DMS153 treated with DMSO at 0.1 percent for 48 hours (cell line): ENCODE data around the gene RAB7B.

Experiments
- DNase-seq: peaks from one replicate; lab custom pipeline; 2025; ENCODE audit not compliant: unreplicated experiment; lab: John Stamatoyannopoulos, UW

RAB7B gene

DNA sequence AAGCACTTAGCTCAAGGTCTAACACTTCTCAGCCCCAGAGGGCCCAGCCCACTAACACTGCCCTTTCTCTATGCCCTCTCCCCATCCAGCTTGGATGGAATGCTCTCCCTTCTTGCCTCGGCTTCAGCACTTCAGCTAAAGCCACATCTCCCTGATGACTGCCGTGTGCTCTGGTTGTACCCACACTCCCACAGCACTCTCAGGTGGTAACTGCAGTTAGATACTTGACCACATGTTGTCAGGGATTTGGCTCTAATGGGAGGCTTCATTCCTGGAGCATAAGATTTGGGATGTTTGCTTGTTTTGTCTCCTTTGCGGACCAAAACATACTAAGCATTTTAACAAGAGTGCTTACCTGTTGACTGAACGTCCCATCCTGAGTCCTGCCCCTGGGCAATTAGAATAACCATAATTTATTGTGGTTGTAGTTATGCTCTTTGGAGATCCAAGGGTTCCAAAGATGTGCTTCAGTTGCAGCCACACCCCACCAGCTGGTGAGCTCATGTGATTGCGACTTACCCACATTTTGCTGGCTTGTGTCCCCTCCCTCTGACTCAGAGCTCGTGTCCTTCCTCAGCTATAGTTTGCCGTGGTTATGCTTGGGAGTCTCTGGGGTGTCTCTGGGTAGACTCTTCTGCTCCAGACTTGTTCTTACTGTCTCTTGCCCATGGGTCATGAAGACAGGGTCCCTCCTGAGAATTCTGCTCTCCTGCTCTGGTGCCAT, 52.2 kb downstream of the RAB7B start:
- no peak for DNase-seq

DNA sequence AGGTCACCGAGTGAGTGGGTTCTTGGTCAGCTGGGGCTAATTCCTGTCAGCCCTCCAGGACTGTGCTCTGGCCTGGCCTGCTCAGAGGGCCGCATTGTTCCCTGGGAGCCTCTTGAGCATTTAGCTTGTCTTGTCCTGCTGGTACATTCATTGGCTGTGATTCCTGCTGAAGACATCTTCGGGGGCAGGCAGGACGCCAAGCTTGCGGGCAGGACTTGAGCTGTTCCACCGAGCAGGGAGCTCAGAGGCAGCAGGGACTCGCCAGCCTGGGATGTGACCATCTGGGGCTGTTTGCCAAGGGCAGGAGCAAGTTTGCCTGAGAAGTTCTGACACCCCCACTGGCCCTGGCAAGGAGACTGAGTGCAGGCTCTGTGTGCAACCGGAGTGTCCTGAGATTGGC, 52.9 kb downstream of the RAB7B start:
- DNase-seq: no peak

DNA sequence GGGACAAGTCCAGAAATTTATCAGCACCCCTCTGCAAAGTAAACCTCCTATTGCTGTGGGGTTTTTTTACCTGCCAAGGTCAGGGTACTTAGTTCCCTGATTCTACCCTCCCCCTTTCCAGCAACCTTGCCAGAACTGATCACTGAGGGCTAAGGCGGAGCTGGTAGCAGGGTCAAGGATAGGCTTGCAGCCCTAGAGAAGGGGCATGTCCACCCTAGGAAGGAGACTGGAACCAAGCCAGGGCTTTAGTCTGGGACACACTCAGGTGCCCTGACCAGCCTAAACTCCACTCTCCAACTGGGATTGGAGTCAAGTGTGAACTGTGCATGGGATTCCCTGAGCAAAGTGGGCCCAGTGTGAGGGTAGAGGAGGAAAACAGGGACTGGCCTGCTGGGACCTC, 53.4 kb downstream of the RAB7B start:
- DNase-seq: no peak

DNA sequence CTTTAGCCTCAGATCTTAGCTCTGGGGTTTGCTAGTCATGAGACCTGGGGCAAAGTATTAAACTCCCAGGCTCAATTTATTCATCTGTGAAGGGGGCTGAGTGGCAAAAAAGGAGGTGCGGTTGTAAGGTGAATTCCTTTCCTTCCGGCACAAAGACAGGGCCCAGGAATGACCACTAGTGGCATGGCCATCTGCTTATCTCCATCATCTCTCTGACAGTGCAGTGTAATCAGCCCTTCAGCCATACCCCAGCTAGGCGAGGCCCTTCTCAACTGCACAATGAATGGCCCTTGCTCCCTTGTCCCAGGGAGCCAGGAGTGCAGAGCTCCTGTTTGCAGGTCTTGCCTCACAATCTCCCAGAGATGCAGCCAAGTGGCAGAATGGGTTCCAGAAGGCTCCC, 54.3 kb downstream of the RAB7B start:
- DNase-seq: no peak

DNA sequence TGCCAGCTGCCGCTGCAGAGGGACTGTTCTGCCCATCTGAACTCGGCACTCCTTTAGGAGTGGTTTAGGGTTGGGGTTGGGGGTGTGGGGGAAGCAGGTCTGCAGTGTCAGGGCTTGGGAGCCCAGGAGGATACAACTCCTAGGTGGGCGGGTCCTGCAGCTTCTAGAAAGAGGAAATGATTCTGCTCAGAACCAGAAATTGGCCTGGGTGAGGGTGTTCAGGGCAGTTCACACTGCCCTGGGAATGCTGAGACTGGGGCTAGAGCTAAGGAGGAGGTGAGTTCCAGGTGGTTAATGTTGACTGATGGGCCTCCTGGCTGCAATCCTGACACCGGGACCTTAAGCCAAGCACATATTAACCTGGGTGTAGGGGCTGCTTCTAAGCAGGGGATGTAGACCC, 55.2 kb downstream of the RAB7B start:
- DNase-seq: no peak

DNA sequence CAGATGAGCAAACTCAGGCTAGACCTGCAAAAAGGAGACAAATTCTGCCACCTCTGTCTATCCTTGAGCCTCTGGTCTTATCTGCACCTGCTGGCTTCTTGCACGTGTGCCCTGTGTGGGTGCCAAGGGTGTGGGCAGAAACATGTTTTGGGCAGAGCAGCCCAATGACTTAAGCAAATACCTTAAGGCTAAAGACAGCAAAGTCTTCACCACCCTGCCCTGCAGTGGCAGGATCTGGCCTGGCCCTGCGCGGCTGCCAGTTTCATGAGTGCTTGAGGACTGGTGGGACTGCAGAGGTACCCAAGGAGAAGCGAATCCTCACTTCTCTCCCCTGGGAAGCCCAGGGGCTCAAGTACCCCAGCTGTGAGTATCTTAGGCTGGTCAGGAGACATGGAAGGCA, 56.2 kb downstream of the RAB7B start:
- no peak for DNase-seq

DNA sequence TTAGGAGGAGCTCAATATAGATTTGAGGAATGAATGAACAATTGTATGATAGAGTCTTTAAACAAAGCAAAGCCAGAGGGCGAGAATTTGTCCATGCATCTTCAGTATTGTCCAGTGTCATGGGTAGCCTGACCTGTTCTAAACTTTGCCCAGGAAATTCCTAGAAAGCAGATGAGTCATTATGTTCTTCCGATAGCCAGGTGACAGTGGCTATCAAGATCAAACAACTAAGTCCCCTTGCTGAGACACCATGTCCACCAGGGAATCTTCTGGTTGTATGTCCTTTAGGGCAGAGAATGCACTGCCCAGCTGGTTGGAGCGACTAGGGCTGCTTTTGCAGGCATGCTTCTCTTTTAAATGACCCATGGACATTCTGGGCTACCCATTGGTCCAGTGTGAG, 58.1 kb downstream of the RAB7B start:
- DNase-seq: no peak

DNA sequence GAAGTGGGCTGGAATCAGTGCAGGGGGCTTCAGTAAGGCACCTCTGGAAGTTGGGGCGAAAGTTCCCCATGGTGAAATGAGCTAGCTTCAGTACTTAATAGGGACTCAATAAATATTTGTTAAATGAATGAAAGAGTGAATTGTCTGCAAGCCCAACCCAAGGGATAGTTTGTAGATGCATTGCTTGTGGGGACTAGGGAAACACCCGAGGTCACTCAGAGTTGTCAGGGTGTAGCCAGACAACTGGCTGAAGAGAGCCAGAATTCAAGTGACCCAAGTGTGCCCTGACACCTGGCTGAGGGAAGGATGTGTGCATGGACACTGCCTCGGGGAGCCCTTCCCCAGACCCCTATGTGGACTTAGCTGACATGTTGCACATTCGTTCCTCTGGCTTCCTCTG, 58.7 kb downstream of the RAB7B start:
- DNase-seq: no peak

DNA sequence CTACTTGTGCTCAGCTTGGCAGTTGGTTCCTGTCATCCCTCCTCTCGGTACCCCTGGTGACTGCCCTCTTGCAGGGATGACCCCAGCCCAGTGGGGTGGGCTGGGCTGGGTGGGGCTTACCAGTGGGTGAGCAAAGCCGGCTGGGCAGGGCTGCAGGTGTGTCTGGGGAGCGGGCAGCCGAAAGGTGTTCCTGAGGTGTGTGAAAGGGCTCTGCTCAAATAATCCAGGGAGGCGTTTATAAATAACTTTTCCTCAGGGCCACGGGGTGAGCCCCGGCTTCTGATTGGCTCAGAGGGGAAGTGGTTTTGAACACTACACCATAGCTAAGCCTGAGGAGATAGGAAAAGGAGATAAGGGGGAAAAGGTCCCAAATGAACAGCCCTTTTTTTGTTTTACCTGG, 60.0 kb downstream of the RAB7B start, which contains the start of gene SLC26A9:
SLC26A9 (minus strand) TSS at position 212 of the 400 bp plus-strand sequence. CDS start 7,636 bp downstream, outside the sequence.
- no peak for DNase-seq

DNA sequence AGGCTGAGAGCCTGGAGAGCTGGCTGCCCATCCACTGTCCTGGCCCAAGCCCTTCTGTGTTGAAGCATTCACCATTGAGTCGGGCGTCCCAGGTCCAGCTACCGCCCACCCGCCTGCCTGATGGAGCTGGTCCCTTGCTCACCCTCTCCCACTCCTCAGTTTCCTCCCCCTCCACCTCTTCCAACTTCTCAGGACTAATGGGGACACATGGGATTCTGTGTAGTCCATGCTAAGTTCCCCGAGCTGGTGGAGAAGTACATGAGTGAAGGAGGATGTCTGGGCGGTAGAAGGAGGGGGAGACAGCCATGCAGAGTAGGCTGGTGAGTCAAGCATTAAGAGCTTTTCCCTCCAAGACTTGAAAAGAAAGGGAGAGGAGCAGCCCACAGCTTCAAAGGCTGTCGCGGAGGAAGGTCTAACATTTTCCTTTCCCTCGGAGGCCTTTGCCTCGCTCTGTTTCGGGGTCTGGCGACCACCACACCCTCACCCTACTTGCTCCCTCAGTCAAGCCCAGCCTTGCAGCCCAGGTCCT, 60.5 kb downstream of the RAB7B start:
- DNase-seq: no peak

DNA sequence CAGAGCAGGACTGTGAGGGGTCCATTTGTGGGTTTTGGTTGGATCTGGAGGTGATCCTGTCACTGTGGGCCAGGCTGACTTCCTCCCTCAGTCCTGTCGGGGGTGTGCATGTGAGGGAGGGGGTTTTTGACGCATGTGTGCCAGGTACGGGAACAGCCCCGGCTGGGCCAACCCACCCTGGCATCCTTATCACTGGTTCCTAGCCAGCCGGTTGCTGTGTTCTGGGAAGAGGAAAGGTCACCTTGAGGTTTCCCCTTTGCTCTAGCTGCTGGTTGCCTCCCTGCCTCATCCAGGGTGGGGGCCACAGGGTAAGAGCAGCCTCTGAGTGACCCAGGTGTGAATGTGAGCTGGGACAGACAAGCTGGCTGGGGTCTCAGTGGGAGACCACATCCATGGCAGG, 62.5 kb downstream of the RAB7B start:
- DNase-seq: no peak

DNA sequence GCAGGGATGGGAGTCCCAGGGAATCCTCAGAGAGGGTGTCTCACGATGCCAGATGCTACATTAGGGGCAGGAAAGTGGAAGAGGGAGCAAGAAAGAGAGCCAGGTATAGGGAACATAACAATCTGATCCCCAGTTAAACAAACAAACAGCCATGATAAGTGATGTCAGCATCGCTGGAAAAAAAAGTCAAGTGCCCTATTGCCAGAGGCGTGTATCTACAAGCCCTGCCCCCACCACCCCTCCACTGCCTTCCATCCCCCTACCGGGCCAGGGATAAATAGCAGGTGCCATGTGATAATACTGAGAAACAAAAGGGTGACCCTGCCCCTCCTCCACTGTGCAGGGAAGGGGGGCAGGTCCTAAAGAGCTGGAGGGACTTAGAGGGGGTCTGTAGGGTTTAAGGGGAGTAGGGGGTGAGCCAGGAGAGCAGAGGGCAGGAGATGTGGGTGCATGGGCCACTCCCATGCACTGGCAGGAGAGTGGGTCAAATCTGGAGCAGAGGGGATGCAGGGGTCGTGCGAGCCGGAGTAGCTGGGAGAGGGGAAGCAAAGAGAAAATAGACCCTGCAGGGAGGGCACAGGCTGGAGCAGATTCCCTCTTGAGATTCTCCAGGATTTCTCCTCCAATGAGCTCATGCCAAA, 63.4 kb downstream of the RAB7B start:
- peak; percentile 99 for DNase-seq

DNA sequence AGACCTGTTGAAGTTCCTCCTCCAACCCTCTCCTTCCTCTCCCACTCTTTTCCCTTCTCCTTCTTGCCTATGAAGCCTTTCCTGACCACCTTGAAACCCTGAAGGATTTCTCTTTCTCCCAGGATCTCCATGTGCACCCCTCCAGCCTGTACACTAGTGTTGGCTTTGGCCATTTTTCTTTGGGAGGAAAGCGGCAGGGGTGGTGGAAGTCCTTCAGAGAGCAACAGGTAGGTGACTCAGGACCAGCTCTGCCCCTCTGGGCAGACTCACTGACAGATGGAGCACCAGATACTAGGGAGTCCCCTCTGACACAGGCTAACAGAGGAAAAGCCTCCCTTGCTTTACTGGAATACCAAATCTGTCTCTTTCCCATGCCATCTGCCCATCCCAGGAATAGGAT, 64.5 kb downstream of the RAB7B start:
- no peak for DNase-seq

DNA sequence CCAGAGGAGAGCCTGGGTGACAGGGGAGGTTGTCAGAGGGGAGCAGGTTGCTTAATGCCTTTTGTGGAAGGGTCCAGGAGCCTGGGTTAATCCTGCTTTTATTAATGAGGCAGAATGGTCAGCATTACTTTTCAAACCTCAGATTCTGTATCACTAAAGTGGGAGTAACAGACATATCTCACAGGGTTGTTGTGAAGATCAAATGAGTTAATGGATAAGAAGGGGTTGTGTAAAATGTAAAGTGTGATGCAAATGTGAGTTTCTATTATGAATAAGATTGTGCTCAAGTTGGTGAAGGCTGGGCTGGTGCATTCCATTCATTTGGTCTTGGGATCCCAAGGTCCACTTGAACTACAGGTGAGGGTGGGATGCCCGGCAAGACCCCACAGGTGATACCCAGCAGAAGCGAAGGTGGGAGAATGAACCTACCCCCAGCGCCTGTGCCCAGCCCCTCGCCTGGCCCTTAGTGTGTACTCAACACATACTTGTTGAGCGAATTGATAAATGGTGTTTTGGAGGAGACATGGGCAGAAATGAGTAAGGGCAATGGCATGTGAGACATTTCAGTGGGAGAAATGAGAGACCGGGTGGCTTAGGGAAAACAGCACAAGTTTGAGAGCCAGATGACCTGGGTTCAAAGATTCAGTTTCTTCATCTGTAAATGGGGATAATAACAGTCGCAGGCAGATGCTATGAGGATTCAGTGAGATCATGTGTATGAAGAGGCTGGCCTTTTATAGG, 66.2 kb downstream of the RAB7B start:
- no peak for DNase-seq

DNA sequence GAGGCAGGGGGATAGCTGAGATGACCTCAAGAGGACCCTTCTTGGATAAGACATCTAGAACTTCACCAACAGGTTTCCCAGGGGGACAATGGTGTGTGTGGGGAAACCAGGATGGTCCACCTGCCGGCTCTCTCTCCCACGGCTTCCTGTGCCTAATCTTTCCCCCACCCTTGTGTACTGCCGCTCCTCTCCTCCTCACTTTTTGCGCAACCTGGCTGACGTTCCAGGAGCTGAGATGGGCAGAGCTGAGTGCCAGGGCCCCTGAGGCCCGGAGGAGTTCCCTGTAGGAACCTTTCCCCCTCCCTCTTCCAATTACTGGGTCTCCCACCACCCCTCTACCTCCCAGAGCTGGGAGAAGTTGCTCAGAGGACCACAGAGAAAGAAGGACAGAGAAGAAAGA, 66.9 kb downstream of the RAB7B start:
- no peak for DNase-seq

DNA sequence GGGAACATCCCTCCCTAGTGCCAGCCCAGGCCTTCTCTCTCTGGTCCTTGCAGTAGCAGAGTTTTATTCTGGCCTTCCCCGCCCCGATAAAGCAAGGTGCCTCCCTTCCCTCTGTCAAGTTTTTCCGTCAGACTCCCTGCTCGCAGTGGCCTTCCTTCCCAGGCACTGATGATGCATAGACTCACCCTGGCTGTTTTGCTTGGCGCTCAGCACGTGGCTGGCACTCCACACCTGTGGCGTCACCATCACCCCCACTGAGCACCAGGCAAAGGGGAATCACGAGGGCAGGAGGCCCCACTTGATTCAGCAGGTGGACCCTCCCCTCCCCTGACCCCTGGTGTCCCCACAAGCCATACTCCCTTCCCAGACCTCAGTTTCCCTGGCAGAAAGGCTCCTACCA, 67.3 kb downstream of the RAB7B start:
- no peak for DNase-seq

DNA sequence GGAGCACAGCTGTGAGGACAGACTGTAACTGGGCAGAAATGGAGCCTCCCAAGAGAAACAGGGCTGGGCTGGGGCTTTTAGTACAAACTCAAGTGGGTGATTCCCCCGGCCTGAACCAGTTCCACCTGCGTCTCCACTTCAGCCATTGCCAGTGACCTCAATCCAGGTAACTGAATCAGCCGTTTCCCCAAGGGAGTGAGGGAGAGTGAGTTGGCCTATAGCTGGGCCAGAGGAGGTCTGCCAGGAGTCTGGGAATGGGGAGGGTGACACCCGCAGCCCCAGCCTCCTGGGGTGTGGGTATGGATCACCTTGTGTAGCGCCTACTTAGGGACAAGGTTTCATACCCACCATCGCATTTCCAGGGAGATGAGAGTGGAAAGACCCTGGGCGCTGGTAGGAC, 68.4 kb downstream of the RAB7B start:
- no peak for DNase-seq

DNA sequence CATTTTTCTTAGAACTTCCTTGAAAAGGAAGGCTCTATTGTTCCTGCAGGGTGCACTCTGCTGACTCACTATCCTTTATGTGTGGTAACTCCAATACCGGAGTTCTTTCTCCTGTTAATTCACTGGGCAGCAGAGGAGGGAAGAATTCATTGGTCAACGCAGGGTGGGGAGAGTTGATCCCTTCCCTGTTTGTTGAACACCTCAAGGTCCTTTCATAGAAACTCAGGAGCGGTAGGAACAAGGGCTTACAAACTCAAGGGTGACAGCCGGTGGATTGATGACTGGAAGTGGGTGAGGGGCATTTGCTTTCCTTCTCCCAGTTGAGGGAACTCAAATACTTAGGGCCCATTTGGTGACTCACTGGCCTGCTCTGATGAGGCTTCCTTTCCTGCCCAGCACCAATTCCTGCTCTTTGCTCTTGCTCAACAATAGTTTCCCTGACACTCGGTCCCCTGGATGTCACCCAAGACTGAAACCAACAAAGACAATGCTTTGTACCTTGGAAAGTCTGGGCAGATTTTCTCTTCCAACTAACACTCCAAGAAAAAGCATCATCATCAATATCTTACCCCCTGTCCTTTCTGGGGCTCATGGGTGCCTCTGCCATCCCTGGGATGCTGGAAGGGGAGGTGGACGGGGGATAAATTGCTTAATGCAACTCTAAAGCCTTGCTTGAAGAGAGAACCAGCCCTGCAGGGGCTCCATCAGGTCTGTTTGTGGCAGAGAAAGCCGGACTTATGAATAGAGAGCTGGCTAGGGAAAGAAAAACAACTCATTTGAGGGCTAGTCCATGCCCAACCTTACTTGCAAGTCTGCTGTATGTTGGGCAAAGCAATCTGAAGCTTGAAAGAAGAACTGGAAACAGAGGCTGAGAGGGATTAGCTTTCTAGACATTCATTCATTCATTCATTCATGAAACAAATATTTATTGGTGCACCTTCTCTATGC, 69.2 kb downstream of the RAB7B start:
- DNase-seq: no peak

DNA sequence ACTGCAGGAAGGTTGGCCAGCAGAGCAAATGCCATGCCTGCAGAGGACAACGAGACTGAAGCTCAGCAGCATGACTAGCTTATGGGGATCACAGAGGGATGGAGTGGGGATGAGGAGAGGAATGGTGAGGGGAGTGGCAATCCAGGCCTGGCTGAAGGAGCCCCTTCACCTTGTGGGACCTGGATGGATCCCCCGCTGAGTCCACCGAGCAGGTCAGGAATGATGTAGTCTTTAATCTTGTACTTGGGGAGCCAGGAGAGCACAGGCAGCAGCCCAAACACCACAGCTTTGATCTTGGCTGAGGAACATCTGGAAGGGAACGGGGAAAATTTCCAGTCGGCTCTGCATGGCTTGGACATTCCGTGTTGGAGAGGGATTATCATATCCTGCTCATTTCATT, 70.4 kb downstream of the RAB7B start:
- DNase-seq: no peak

DNA sequence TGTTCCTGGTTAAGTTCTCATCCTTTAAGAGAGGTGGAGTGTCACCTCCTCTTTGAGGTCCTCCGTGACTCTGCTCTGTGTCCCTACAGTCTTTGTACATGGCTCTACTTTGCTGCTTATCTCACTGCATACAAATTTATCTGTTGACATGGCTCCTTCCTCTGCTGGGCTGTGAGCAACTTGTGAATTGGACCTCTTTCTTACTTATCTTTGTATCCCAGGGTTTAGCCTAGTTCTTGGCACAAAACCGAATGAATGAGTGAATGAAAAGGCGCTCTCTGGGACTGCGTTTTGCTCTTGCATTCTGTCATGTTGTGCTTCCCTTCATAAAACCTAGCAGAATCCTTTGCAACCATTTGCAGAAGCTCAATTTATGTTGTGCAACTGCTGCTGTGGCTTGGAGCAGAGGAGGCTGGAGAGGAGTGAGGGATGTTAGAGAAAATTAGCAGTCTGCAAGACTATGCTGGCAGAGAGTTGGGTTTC, 72.4 kb downstream of the RAB7B start:
- DNase-seq: no peak

DNA sequence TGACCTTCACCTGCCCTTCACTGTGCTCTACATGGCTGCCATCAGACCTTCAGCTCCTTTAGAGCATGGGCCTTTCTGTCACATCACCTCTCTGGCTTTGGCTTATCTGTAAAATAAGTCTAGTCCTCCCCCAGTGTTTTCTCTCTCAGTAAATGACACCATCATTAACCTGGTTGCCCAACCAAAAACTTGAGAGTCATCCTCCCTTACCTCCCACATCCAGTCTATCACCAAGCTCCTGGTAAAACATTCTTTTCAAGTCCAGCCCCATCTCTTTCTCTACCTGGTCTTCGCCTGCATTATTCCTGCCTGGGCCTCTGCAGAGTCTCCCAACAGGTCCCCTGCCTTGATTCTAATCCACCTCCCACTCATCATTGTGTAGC, 73.0 kb downstream of the RAB7B start:
- no peak for DNase-seq
